ENCODE data around the gene STRIP1. TPM values are rescaled to one million over a fixed set of nuclear protein-coding genes. Genes with fewer than 3 reads are reported as not detected.
"Not testable (repeated sequence)": the region's sequence is repeated elsewhere in the genome, so short reads cannot be mapped to it uniquely, and the experiment has no call there.

Gene STRIP1
- total RNA-seq, 1 donor from 2014 or later: 37.1 TPM

DNA sequence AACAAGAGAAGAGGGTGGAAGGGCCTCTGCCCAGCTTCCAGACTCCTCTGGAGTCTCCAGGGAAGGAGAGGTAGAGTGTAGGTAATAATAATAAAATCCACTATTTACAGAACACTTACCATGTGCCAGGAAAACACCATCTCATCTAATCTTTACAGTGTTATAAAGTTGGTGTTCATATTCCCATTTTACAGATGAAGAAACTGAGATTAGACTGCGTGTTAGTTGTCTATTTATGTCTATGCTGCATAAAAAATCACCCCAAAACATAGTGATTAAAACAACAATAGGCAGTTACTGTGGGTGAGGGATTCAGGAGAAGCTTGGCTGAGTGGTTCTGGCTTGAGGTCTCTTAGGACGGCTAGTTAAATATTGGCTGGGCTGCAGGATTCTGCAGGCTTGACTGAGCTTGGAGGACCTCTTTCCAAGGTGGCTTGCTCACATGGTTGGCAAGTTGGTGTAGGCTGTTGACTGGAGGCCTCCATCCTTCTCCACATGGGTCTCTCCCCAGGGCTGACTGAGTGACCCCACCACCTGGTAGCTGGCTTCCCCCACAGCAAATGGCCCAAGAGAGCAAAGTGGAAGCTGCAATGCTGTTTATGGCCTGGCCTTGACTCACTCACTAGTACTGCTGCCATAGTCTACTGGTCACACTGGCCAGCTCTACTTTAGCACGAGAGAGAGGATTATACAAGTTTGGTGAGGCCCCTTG, 42.5 kb downstream of the STRIP1 start:
- H3K9me3 ChIP-seq (ENCODE audit: control insufficient read depth in 3 of 3, low read length in 3 of 3): no peaks in the 10 kb centered on the region
- no peaks in the 10 kb centered on the region for H3K36me3 ChIP-seq (ENCODE audit: control insufficient read depth in 3 of 3, insufficient read depth in 3 of 3, low read length in 3 of 3)
- no peaks in the 10 kb centered on the region for H3K4me1 ChIP-seq (ENCODE audit: control insufficient read depth in 3 of 3, insufficient read depth in 3 of 3, low read length in 3 of 3)
- no peak overlapping the region for H3K4me3 ChIP-seq (ENCODE audit: low read length in 3 of 3)
- H3K9ac ChIP-seq (ENCODE audit: low read depth in 1 of 3, low read length in 3 of 3): no peak overlapping the region
- H3K27me3 ChIP-seq (ENCODE audit: control insufficient read depth in 3 of 3, insufficient read depth in 3 of 3, low read length in 3 of 3): peaks cover 3 to 12% (median 10%) of the 10 kb centered on the region in 3 donors
- no peak overlapping the region for H3K27ac ChIP-seq (ENCODE audit: low read depth, low read length)

DNA sequence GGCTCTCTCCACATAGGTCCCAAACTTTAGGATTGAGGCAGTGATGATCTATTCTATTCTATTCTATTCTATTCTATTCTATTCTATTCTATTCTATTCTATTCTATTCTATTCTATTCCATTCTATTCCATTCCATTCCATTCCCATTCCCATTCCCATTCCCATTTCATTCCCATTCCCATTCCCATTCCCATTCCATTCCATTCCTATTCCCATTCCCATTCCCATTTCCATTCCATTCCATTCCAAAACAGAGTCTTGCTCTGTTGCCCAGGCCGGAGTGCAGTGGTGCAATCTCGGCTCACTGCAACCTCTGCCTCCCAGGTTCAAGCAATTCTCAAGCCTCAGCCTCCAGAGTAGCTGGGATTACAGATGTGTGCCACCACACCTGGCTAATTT, 45.6 kb downstream of the STRIP1 start:
- H3K4me3 ChIP-seq (ENCODE audit: low read length in 3 of 3); H3K9me3 ChIP-seq (ENCODE audit: control insufficient read depth in 3 of 3, low read length in 3 of 3); H3K27ac ChIP-seq (ENCODE audit: low read depth, low read length); H3K36me3 ChIP-seq (ENCODE audit: control insufficient read depth in 3 of 3, insufficient read depth in 3 of 3, low read length in 3 of 3); H3K9ac ChIP-seq (ENCODE audit: low read depth in 1 of 3, low read length in 3 of 3): not testable (repeated sequence)
- Histone ChIP-seq H3K27me3 (ENCODE audit: control insufficient read depth in 3 of 3, insufficient read depth in 3 of 3, low read length in 3 of 3) (peaks cover 25 to 31% (median 27%) of the 10 kb centered on the region in 3 donors), H3K4me1 (ENCODE audit: control insufficient read depth in 3 of 3, insufficient read depth in 3 of 3, low read length in 3 of 3) (peaks cover 11 to 15% (median 14%) of the 10 kb centered on the region in 3 donors)

DNA sequence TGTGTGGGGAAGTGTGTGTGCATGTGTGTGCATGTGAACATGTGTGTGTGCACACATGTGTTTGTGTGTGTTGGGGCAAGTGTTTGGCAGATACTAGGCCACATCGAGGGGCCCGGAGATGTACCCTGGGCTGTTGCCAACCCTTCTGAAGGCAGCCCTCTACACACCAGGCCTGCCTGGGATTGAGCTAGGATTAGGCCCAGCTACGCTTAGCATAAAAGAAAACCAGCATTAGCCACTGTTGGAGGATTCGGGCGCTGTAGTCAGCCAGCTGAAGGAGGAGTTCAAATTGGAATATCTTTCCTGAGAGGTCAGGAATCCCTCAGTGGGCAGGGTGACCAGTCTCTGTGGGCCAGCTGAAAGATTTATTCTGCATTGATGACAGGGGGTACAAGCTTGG, 46.6 kb downstream of the STRIP1 start:
- Histone ChIP-seq H3K27me3 (ENCODE audit: control insufficient read depth in 3 of 3, insufficient read depth in 3 of 3, low read length in 3 of 3) (peaks cover 27 to 40% (median 35%) of the 10 kb centered on the region in 3 donors), H3K4me3 (ENCODE audit: low read length in 3 of 3) (no peak overlapping the region), H3K9ac (ENCODE audit: low read depth in 1 of 3, low read length in 3 of 3) (no peak overlapping the region), H3K4me1 (ENCODE audit: control insufficient read depth in 3 of 3, insufficient read depth in 3 of 3, low read length in 3 of 3) (peaks cover 11 to 16% (median 15%) of the 10 kb centered on the region in 3 donors), H3K36me3 (ENCODE audit: control insufficient read depth in 3 of 3, insufficient read depth in 3 of 3, low read length in 3 of 3) (no peaks in the 10 kb centered on the region), H3K9me3 (ENCODE audit: control insufficient read depth in 3 of 3, low read length in 3 of 3) (no peaks in the 10 kb centered on the region), H3K27ac (ENCODE audit: low read depth, low read length) (no peak overlapping the region)

DNA sequence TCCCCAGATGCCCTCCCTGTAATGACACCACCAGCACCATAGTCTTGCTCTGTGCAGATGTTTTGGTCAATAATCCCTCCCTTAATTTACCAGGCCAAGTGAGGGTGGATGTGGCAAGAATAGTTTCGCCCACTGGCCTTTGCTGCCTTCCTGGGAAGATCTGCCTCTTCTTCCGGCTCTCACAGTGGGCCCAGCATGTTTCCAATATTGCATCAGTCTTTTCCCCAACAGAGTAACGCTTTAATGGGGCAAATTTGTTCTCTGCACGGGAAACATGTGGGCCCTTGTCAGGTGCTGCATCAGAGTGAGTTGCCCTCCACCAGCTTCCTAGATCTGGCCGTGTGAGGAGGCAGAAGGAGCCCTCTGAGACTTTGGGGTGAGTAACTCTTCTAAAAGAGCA, 48.1 kb downstream of the STRIP1 start:
- Histone ChIP-seq H3K4me3 (ENCODE audit: low read length in 3 of 3) (no peak overlapping the region), H3K9ac (ENCODE audit: low read depth in 1 of 3, low read length in 3 of 3) (no peak overlapping the region), H3K27ac (ENCODE audit: low read depth, low read length) (no peak overlapping the region), H3K4me1 (ENCODE audit: control insufficient read depth in 3 of 3, insufficient read depth in 3 of 3, low read length in 3 of 3) (peaks cover 11 to 16% (median 15%) of the 10 kb centered on the region in 3 donors), H3K27me3 (ENCODE audit: control insufficient read depth in 3 of 3, insufficient read depth in 3 of 3, low read length in 3 of 3) (peaks cover 36 to 50% (median 42%) of the 10 kb centered on the region in 3 donors), H3K36me3 (ENCODE audit: control insufficient read depth in 3 of 3, insufficient read depth in 3 of 3, low read length in 3 of 3) (no peaks in the 10 kb centered on the region), H3K9me3 (ENCODE audit: control insufficient read depth in 3 of 3, low read length in 3 of 3) (no peaks in the 10 kb centered on the region)

DNA sequence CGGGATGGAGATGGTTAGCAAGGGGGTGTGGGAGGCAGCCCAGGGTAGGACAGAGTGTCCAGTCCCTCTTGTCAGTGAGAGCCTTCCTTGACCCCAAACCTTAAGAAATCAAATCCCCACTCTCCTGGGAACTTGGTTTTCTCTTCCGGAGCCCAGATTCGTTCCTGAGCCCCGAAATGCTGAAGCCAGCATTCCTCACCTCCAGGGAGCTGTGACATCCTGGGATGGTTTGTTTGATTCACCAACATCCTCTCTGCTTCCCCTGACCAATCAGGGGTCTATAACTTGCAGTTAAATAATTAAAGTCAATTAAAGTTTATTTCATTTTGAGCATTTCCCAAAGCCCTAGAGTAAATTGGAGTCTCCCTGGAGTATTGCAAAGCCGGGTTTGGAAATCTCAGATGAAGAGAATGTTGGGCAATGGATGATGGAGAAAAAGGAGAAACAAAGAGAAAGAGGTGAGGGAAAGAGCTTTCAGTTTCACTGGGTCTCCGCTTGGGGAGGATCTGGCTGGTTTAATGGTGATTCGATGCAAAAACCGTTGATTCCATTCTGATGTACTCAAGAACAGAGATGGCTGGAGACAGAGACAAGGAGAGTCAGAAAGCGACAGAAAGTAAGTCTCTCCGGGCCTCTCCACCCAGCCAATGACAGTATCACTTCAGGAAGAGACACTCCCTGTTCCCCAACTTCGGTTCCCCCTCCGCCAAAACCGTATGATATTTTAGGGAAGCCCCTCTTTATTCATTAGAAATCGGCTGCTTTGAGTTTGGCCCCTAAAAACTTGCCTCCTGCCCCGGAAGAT, 48.8 kb downstream of the STRIP1 start:
- peak overlapping the region; percentile 55 to 74 (median 73) for H3K4me3 ChIP-seq (ENCODE audit: low read length in 3 of 3)
- no peak overlapping the region for H3K27ac ChIP-seq (ENCODE audit: low read depth, low read length)

DNA sequence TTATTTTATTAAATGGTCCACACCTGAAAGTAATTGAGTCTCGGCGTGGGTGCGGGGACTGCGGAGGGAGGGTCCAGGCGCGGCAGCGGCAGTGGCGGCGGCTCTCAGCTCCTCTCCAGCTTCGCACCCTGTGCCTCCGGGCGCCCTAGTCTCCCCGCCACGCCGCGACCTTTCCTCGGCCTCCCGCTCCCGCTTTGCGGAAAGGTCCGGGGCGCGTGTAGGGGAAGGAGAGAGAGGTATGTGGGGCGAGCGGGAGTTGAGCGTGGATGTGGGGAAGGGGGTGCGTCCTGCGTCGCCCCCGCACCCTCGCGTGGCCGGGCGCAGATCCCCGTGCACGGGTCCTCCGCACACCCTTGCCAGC, 49.4 kb downstream of the STRIP1 start:
- Histone ChIP-seq H3K4me1 (ENCODE audit: control insufficient read depth in 3 of 3, insufficient read depth in 3 of 3, low read length in 3 of 3) (peaks cover 11 to 23% (median 16%) of the 10 kb centered on the region in 3 donors), H3K9ac (ENCODE audit: low read depth in 1 of 3, low read length in 3 of 3) (peak overlapping the region; percentile 70 to 77 (median 70)), H3K27me3 (ENCODE audit: control insufficient read depth in 3 of 3, insufficient read depth in 3 of 3, low read length in 3 of 3) (peaks cover 44 to 57% (median 45%) of the 10 kb centered on the region in 3 donors)

More for the DNA sequence above, 48.8 kb downstream of the STRIP1 start:
- Histone ChIP-seq H3K9me3 (ENCODE audit: control insufficient read depth in 3 of 3, low read length in 3 of 3) (no peaks in the 10 kb centered on the region), H3K27me3 (ENCODE audit: control insufficient read depth in 3 of 3, insufficient read depth in 3 of 3, low read length in 3 of 3) (peaks cover 41 to 51% (median 45%) of the 10 kb centered on the region in 3 donors), H3K4me1 (ENCODE audit: control insufficient read depth in 3 of 3, insufficient read depth in 3 of 3, low read length in 3 of 3) (peaks cover 11 to 17% (median 16%) of the 10 kb centered on the region in 3 donors), H3K9ac (ENCODE audit: low read depth in 1 of 3, low read length in 3 of 3) (peak overlapping the region in 1 of 3 donors; percentile 77), H3K36me3 (ENCODE audit: control insufficient read depth in 3 of 3, insufficient read depth in 3 of 3, low read length in 3 of 3) (no peaks in the 10 kb centered on the region)

DNA sequence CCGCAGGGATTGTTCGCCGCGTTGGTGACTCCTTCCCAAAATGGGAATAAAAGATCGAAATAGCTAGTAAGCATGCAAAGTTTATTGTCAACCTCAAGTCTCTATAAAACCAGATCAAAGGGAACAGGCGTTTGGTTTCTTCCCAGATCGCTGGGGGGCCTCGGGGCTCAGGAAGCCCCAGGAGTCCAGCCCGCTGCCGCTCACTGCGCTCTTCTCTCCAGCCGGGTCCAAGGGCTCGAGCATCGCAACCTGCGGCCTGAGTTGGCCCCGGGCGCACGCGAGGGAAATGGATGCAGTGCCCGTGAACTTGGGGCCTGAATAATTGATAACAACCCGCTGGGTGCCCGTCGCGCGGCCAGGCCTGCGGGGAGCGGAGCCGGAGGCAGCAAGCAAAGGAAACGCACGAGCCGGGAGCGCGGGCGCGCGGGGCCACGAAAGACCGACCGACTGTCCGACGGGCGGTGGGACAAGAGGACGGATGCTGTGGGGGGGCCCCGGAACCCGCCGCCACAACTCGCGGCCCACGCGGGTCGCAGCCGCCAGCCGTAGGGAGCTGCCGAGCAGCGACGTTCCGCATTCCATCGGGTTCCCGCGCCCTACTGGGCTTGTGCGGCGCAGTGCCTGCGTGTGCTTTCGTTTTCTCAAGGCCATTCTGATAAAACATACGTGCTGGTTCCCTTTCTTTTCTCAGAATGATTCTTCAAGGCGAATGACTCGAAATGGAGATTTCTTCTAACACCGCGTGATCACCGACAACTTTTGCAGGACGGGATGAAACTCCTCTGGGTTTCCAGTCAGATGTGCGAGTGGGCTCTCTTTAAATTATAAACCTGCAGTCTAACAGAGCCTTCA, 50.0 kb downstream of the STRIP1 start:
- peak overlapping the region; percentile 73 to 78 (median 74) for H3K4me3 ChIP-seq (ENCODE audit: low read length in 3 of 3)
- H3K27ac ChIP-seq (ENCODE audit: low read depth, low read length): peak overlapping the region; percentile 47
- H3K36me3 ChIP-seq (ENCODE audit: control insufficient read depth in 3 of 3, insufficient read depth in 3 of 3, low read length in 3 of 3): no peaks in the 10 kb centered on the region
- H3K4me1 ChIP-seq (ENCODE audit: control insufficient read depth in 3 of 3, insufficient read depth in 3 of 3, low read length in 3 of 3): peaks cover 11 to 23% (median 16%) of the 10 kb centered on the region in 3 donors
- peaks cover 44 to 60% (median 45%) of the 10 kb centered on the region in 3 donors for H3K27me3 ChIP-seq (ENCODE audit: control insufficient read depth in 3 of 3, insufficient read depth in 3 of 3, low read length in 3 of 3)
- H3K9me3 ChIP-seq (ENCODE audit: control insufficient read depth in 3 of 3, low read length in 3 of 3): no peaks in the 10 kb centered on the region
- peak overlapping the region; percentile 70 to 77 (median 70) for H3K9ac ChIP-seq (ENCODE audit: low read depth in 1 of 3, low read length in 3 of 3)

More for the DNA sequence above, 49.4 kb downstream of the STRIP1 start:
- no peaks in the 10 kb centered on the region for H3K36me3 ChIP-seq (ENCODE audit: control insufficient read depth in 3 of 3, insufficient read depth in 3 of 3, low read length in 3 of 3)
- H3K4me3 ChIP-seq (ENCODE audit: low read length in 3 of 3): peak overlapping the region; percentile 73 to 78 (median 74)
- no peaks in the 10 kb centered on the region for H3K9me3 ChIP-seq (ENCODE audit: control insufficient read depth in 3 of 3, low read length in 3 of 3)
- no peak overlapping the region for H3K27ac ChIP-seq (ENCODE audit: low read depth, low read length)

DNA sequence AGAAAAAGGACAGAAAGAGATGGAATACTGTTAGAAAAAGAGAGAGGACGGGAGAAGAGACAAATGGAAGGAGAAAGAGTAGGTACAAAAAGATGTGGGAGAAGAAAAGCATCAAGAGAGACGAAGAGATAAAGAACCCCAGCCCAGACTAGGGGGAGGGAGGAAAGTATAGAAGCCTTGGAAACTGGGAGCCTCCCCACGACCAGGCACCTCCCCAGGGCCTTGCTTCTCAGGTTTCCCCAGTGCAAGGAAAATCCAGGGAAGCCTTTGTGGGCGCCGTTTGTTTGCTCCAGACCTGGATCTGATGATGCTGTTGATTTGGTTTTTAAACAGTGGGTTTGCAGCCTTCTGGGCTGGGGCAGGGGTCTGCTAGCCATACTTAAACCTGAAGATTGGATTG, 51.2 kb downstream of the STRIP1 start:
- H3K36me3 ChIP-seq (ENCODE audit: control insufficient read depth in 3 of 3, insufficient read depth in 3 of 3, low read length in 3 of 3): no peaks in the 10 kb centered on the region
- no peak overlapping the region for H3K4me3 ChIP-seq (ENCODE audit: low read length in 3 of 3)
- H3K27ac ChIP-seq (ENCODE audit: low read depth, low read length): no peak overlapping the region
- H3K27me3 ChIP-seq (ENCODE audit: control insufficient read depth in 3 of 3, insufficient read depth in 3 of 3, low read length in 3 of 3): peaks cover 44 to 60% (median 45%) of the 10 kb centered on the region in 3 donors
- no peak overlapping the region for H3K9ac ChIP-seq (ENCODE audit: low read depth in 1 of 3, low read length in 3 of 3)
- no peaks in the 10 kb centered on the region for H3K9me3 ChIP-seq (ENCODE audit: control insufficient read depth in 3 of 3, low read length in 3 of 3)
- peaks cover 11 to 23% (median 16%) of the 10 kb centered on the region in 3 donors for H3K4me1 ChIP-seq (ENCODE audit: control insufficient read depth in 3 of 3, insufficient read depth in 3 of 3, low read length in 3 of 3)

DNA sequence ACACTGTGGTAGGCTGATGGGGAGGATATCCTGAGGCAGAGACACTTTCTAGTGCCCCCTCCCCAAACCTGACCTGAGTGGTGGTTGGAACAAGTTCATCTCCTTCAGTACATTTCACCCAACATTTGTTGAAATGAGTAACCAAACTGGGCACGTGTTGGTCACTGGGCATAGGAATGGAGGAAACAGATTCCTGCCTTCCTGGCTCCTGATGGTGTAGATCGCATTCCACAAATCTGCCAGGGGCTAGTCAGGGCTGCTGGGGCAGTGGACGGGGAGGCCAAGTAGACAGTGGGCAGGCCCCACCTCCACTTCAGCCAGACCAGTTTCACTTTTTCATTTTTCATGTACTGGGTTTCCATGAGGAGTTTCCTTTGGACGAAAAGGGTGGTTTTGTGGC, 52.5 kb downstream of the STRIP1 start:
- peaks cover 42 to 59% (median 45%) of the 10 kb centered on the region in 3 donors for H3K27me3 ChIP-seq (ENCODE audit: control insufficient read depth in 3 of 3, insufficient read depth in 3 of 3, low read length in 3 of 3)
- H3K9ac ChIP-seq (ENCODE audit: low read depth in 1 of 3, low read length in 3 of 3): no peak overlapping the region
- no peaks in the 10 kb centered on the region for H3K9me3 ChIP-seq (ENCODE audit: control insufficient read depth in 3 of 3, low read length in 3 of 3)
- H3K36me3 ChIP-seq (ENCODE audit: control insufficient read depth in 3 of 3, insufficient read depth in 3 of 3, low read length in 3 of 3): no peaks in the 10 kb centered on the region
- H3K4me3 ChIP-seq (ENCODE audit: low read length in 3 of 3): no peak overlapping the region
- H3K27ac ChIP-seq (ENCODE audit: low read depth, low read length): no peak overlapping the region
- H3K4me1 ChIP-seq (ENCODE audit: control insufficient read depth in 3 of 3, insufficient read depth in 3 of 3, low read length in 3 of 3): peaks cover 11 to 23% (median 16%) of the 10 kb centered on the region in 3 donors

Measured in skeletal muscle tissue (tissue), 4 donors.